CD14-positive monocyte (primary cell): ENCODE results near the gene KLHL13. TPM values are rescaled to one million over a fixed set of nuclear protein-coding genes. Genes with fewer than 3 reads are reported as not detected.

Experiments
- DNase-seq, 3 donors: peaks; one replicate each; pipeline ENCODE4 v3.0.0-alpha.2; 2011 to 2022
- H2AFZ ChIP-seq: 2 replicates; pipeline ENCODE4 v1.6.0; 2012; ENCODE audit warnings: mild to moderate bottlenecking, low read depth, low read length, inconsistent platforms; ENCODE audit not compliant: insufficient read depth, poor library complexity, severe bottlenecking
- H3K27ac ChIP-seq, 2 donors: 1 replicate in 1 of 2; 2 replicates in 1 of 2; pipeline ENCODE4 v1.5.1; 2012 to 2013; ENCODE audit warnings: low read length in 2 of 2, control low read depth in 1 of 2, inconsistent platforms in 1 of 2, low read depth in 1 of 2, mild to moderate bottlenecking in 1 of 2
- H3K27me3 ChIP-seq, 2 donors: one replicate each; pipeline versions ENCODE4 v1.6.0 to v1.6.1; 2011 to 2013; ENCODE audit warnings: low read length in 2 of 2; ENCODE audit not compliant: control insufficient read depth in 2 of 2, insufficient read depth in 2 of 2
- H3K36me3 ChIP-seq, 2 donors: replicated peaks in 1 of 2; 1 replicate in 1 of 2; 2 replicates in 1 of 2; pipeline versions ENCODE4 v1.5.1 to v1.6.1; 2012 to 2013; ENCODE audit warnings: low read length in 2 of 2, control low read depth in 1 of 2, inconsistent platforms in 1 of 2, mild to moderate bottlenecking in 1 of 2; ENCODE audit not compliant: insufficient read depth in 2 of 2, control insufficient read depth in 1 of 2
- H3K4me1 ChIP-seq, 2 donors: 1 replicate in 1 of 2; 2 replicates in 1 of 2; pipeline versions ENCODE4 v1.5.1 to v1.6.1; 2012 to 2013; ENCODE audit warnings: low read length in 2 of 2, control low read depth in 1 of 2, inconsistent platforms in 1 of 2, mild to moderate bottlenecking in 1 of 2, moderate library complexity in 1 of 2; ENCODE audit not compliant: insufficient read depth in 2 of 2, control insufficient read depth in 1 of 2
- H3K4me2 ChIP-seq: replicated peaks from 2 replicates; pipeline ENCODE3; 2012; ENCODE audit warnings: low read length, moderate library complexity, mild to moderate bottlenecking; ENCODE audit not compliant: poor library complexity, severe bottlenecking; ENCODE audit errors: extremely low read depth
- H3K4me3 ChIP-seq, 3 experiments: fragments of 200-600 bp in 1 of 3; sonication (generic) in 1 of 3; replicated peaks in 1 of 3; 1 replicate in 2 of 3; 2 replicates in 1 of 3; pipeline ENCODE4 v1.5.1; 2011 to 2013; ENCODE audit warnings: low read length in 3 of 3, mild to moderate bottlenecking in 3 of 3, control low read depth in 2 of 3, low read depth in 2 of 3, inconsistent platforms in 1 of 3, moderate library complexity in 1 of 3
- H3K79me2 ChIP-seq: 2 replicates; pipeline ENCODE4 v1.6.0; 2012; ENCODE audit warnings: mild to moderate bottlenecking, control low read depth, inconsistent platforms, low read length, moderate library complexity; ENCODE audit not compliant: insufficient read depth
- H3K9ac ChIP-seq: 2 replicates; pipeline ENCODE4 v1.6.0; 2017; ENCODE audit warnings: low read length, mild to moderate bottlenecking; ENCODE audit not compliant: insufficient read depth, poor library complexity, severe bottlenecking
- H3K9me3 ChIP-seq, 2 donors: replicated peaks in 1 of 2; 1 replicate in 1 of 2; 2 replicates in 1 of 2; pipeline versions ENCODE4 v1.5.1 to v1.6.1; 2012 to 2013; ENCODE audit warnings: low read length in 2 of 2, control low read depth in 1 of 2; ENCODE audit not compliant: control insufficient read depth in 1 of 2, insufficient read depth in 1 of 2
- H4K20me1 ChIP-seq: 2 replicates; pipeline ENCODE4 v1.6.0; 2012; ENCODE audit warnings: mild to moderate bottlenecking, low read length, control low read depth, moderate library complexity; ENCODE audit not compliant: insufficient read depth
- H3K27ac Mint-ChIP-seq, 7 donors: one replicate each; pipeline ENCODE4 v1.8.0; 2020; ENCODE audit warnings: mild to moderate bottlenecking in 7 of 7, mixed read lengths in 7 of 7, moderate library complexity in 6 of 7, inconsistent platforms in 2 of 7
- H3K27me3 Mint-ChIP-seq, 3 donors: one replicate each; pipeline ENCODE4 v1.8.0; 2021 to 2022; ENCODE audit warnings: low read depth in 3 of 3, mild to moderate bottlenecking in 3 of 3, mixed read lengths in 3 of 3, moderate library complexity in 3 of 3, inconsistent platforms in 1 of 3
- H3K36me3 Mint-ChIP-seq, 2 donors: one replicate each; pipeline ENCODE4 v1.8.0; 2020; ENCODE audit warnings: mixed read lengths in 2 of 2, inconsistent platforms in 1 of 2, mild to moderate bottlenecking in 1 of 2
- H3K4me1 Mint-ChIP-seq: one replicate; pipeline ENCODE4 v1.8.0; 2020; ENCODE audit warnings: mild to moderate bottlenecking, mixed read lengths
- H3K4me3 Mint-ChIP-seq, 2 donors: one replicate each; pipeline ENCODE4 v1.8.0; 2020; ENCODE audit warnings: mild to moderate bottlenecking in 2 of 2, mixed read lengths in 2 of 2, moderate library complexity in 1 of 2
- H3K9me3 Mint-ChIP-seq, 7 donors: one replicate each; pipeline ENCODE4 v1.8.0; 2020 to 2022; ENCODE audit warnings: mixed read lengths in 7 of 7, mild to moderate bottlenecking in 6 of 7, moderate library complexity in 6 of 7, inconsistent platforms in 2 of 7
- CTCF ChIP-seq: fragments of 200-600 bp; IDR thresholded peaks from one replicate; pipeline ENCODE4 v1.8.0; 2022; ENCODE audit warnings: antibody characterized with exemption, mild to moderate bottlenecking
- WGBS: methylation state at CpG from one replicate; pipeline ENCODE4 v1.1.5; 2013; ENCODE audit warnings: missing lambda C conversion rate; ENCODE audit not compliant: insufficient coverage; 5-methylcytosine and 5-hydroxymethylcytosine counted together
- intact Hi-C, 2 donors: fragments of 100-400 bp; cut with micrococcal nuclease; formaldehyde crosslinking; loops; one replicate each; pipeline versions ENCODE4 v1.15.0 to v1.15.1; 2023
- polyA plus RNA-seq, 3 donors: library from polyadenylated mRNA; depleted of rRNA in 1 of 3; unstranded in 2 of 3; stranded (reverse) in 1 of 3; fragments of 300-500 nt in 2 of 3; fragments of >200 nt in 1 of 3; fragmentation: Illumina TruSeq in 2 of 3; gene quantifications; 1 replicate in 2 of 3; 2 replicates in 1 of 3; pipeline ENCODE4 v1.2.3, GENCODE V29; 2012 to 2021

Gene KLHL13
- polyA plus RNA-seq, 3 donors, result 0.05 to 0.41 (median 0.10) TPM

GRCh38 chrX:118129681-118130080, 13.1 kb upstream of the KLHL13 start:
- TF ChIP-seq CTCF, result no peak
- intact Hi-C loops, result no loop called here
- H3K27ac ChIP-seq, result no peak overlapping the region
- no peak for DNase-seq
- H3K79me2 ChIP-seq, result no peaks in the 10 kb centered on the region
- H3K36me3 ChIP-seq, result no peaks in the 10 kb centered on the region
- H3K36me3 Mint-ChIP-seq, result no peaks in the 10 kb centered on the region
- no peaks in the 10 kb centered on the region for H3K9me3 ChIP-seq
- H3K4me1 Mint-ChIP-seq, result peaks cover 9% of the 10 kb centered on the region
- H4K20me1 ChIP-seq, result no peaks in the 10 kb centered on the region
- H3K27ac Mint-ChIP-seq, result peak overlapping the region in 1 of 7 donors; percentile 46
- peaks cover 2 to 4% (median 3%) of the 10 kb centered on the region in 3 donors for H3K27me3 Mint-ChIP-seq
- H3K4me3 ChIP-seq, result no peak overlapping the region
- H3K4me3 Mint-ChIP-seq, result no peak overlapping the region
- peaks cover 9 to 13% of the 10 kb centered on the region in 2 donors for H3K4me1 ChIP-seq
- H2AFZ ChIP-seq, result no peak overlapping the region
- H3K9ac ChIP-seq, result no peak overlapping the region
- H3K9me3 Mint-ChIP-seq, result peaks cover 0 to 3% (median 0%) of the 10 kb centered on the region in 7 donors
- H3K27me3 ChIP-seq, result no peaks in the 10 kb centered on the region
- no peak overlapping the region for H3K4me2 ChIP-seq

GRCh38 chrX:118128724-118129123, 12.1 kb upstream of the KLHL13 start:
- Mint-ChIP-seq H3K4me3 (no peak overlapping the region), H3K9me3 (peaks cover 0 to 3% (median 0%) of the 10 kb centered on the region in 7 donors), H3K27ac (no peak overlapping the region), H3K4me1 (peaks cover 9% of the 10 kb centered on the region), H3K27me3 (peaks cover 3 to 4% (median 4%) of the 10 kb centered on the region in 3 donors), H3K36me3 (no peaks in the 10 kb centered on the region)
- Histone ChIP-seq H4K20me1 (no peaks in the 10 kb centered on the region), H3K9me3 (no peaks in the 10 kb centered on the region), H3K27me3 (no peaks in the 10 kb centered on the region), H3K27ac (no peak overlapping the region), H2AFZ (no peak overlapping the region), H3K4me3 (no peak overlapping the region), H3K4me1 (peaks cover 9 to 13% of the 10 kb centered on the region in 2 donors), H3K79me2 (no peaks in the 10 kb centered on the region), H3K4me2 (no peak overlapping the region), H3K36me3 (no peaks in the 10 kb centered on the region), H3K9ac (no peak overlapping the region)
- TF ChIP-seq CTCF, result no peak
- WGBS, result 96% methylated on average over 14 of the region's 18 CpGs
- DNase-seq, result no peak
- intact Hi-C loops, result no loop called here
